Calu3 (cell line): ENCODE data around the gene KCNE2. TPM values are rescaled to one million over a fixed set of nuclear protein-coding genes. Genes with fewer than 3 reads are reported as not detected.

ENCODE experiments used
- BruUV-seq: library from RNA; stranded (reverse); fragments of 400-500 nt; replicated peaks from 2 replicates; lab custom pipeline; 2021; lab: Mats Ljungman, UMichigan
- CTCF ChIA-PET: fragments of 300-600 bp; sonication (Branson Sonifier 250); formaldehyde crosslinking; loops from one replicate; lab custom pipeline; 2022; ENCODE audit warnings: antibody characterized with exemption; lab: Charles Lee
- DNase-seq: peaks from one replicate; pipeline ENCODE4 v3.0.0; 2022
- H3K27ac Mint-ChIP-seq: one replicate; pipeline ENCODE4 v1.8.0; 2022; ENCODE audit warnings: mixed read lengths; ENCODE audit not compliant: unreplicated experiment
- H3K27me3 Mint-ChIP-seq: one replicate; pipeline ENCODE4 v1.8.0; 2022; ENCODE audit warnings: mixed read lengths; ENCODE audit not compliant: unreplicated experiment
- H3K36me3 Mint-ChIP-seq: one replicate; pipeline ENCODE4 v1.8.0; 2022; ENCODE audit warnings: mild to moderate bottlenecking, moderate library complexity, mixed read lengths; ENCODE audit not compliant: insufficient read depth, unreplicated experiment
- H3K4me1 Mint-ChIP-seq: one replicate; pipeline ENCODE4 v1.8.0; 2022; ENCODE audit warnings: mild to moderate bottlenecking, low read depth, mixed read lengths; ENCODE audit not compliant: unreplicated experiment
- H3K4me3 Mint-ChIP-seq: one replicate; pipeline ENCODE4 v1.8.0; 2022; ENCODE audit warnings: mild to moderate bottlenecking, low read depth, moderate library complexity, mixed read lengths; ENCODE audit not compliant: unreplicated experiment
- H3K9me3 Mint-ChIP-seq: one replicate; pipeline ENCODE4 v1.8.0; 2022; ENCODE audit warnings: low read depth, mixed read lengths; ENCODE audit not compliant: unreplicated experiment
- intact Hi-C: fragments of 100-400 bp; cut with micrococcal nuclease; formaldehyde crosslinking; loops from one replicate; pipeline ENCODE4 v1.10.0; 2022; ENCODE audit not compliant: unreplicated experiment
- total RNA-seq: library from RNA; stranded (reverse); gene quantifications from 2 replicates; pipeline ENCODE4 v1.2.3, GENCODE V29; 2022
- TF ChIP-seq, protein P1 (sequence below): fragments of 200-600 bp; IDR thresholded peaks from one replicate; pipeline ENCODE4 v1.8.0; 2022; ENCODE audit warnings: antibody characterized with exemption; ENCODE audit not compliant: unreplicated experiment

The KCNE2 gene
- total RNA-seq, 1 experiment from 2014 or later: not detected

DNA sequence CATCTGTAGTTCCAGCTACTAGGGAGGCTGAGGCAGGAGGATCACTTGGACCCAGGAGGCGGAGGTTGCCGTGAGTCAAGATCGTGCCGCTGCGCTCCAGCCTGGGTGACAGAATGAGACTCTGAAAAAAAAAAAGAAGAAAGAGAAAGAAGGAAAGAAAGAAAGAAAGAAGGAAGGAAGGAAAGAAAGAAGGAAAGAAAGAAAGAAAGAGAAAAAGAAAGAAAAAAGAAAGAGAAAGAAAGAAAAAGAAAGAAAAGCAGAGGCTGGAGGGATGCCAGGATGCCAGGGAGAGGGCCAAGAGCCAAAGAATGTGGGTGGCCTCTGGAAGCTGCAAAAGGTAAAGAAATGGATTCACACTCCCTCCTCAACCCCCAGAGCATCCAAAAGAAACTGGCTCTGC lies 8.2 kb upstream of the KCNE2 start:
- H3K27me3 Mint-ChIP-seq: peaks cover 70% of the 10 kb centered on the region
- no peak overlapping the region for H3K27ac Mint-ChIP-seq
- TF ChIP-seq, protein P1, sequence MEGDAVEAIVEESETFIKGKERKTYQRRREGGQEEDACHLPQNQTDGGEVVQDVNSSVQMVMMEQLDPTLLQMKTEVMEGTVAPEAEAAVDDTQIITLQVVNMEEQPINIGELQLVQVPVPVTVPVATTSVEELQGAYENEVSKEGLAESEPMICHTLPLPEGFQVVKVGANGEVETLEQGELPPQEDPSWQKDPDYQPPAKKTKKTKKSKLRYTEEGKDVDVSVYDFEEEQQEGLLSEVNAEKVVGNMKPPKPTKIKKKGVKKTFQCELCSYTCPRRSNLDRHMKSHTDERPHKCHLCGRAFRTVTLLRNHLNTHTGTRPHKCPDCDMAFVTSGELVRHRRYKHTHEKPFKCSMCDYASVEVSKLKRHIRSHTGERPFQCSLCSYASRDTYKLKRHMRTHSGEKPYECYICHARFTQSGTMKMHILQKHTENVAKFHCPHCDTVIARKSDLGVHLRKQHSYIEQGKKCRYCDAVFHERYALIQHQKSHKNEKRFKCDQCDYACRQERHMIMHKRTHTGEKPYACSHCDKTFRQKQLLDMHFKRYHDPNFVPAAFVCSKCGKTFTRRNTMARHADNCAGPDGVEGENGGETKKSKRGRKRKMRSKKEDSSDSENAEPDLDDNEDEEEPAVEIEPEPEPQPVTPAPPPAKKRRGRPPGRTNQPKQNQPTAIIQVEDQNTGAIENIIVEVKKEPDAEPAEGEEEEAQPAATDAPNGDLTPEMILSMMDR: no peak
- DNase-seq: no peak
- BruUV-seq: no TSS peak
- H3K36me3 Mint-ChIP-seq: no peaks in the 10 kb centered on the region
- no peaks in the 10 kb centered on the region for H3K9me3 Mint-ChIP-seq
- H3K4me3 Mint-ChIP-seq: no peak overlapping the region
- CTCF ChIA-PET: no interaction called here
- intact Hi-C loops: no loop called here
- no peaks in the 10 kb centered on the region for H3K4me1 Mint-ChIP-seq

DNA sequence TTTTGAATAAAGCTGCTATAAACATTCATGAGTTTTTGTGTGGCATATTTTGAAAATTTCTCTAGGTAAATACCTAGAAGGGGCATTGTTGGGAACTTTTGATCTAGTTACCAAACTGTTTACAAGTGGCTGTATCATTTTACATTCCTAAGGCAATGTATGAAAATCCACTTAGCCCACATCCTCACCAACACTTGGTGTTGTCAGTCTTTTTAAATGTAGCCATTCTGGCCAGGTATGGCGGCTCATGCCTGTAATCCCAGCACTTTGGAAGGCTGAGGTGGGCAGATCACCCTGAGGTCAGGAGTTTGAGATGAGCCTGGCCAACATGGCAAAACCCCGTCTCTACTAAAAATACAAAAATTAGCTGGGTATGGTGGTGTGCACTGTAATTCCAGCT lies 5.9 kb upstream of the KCNE2 start:
- Mint-ChIP-seq H3K4me1 (peaks cover 8% of the 10 kb centered on the region), H3K4me3 (no peak overlapping the region), H3K9me3 (no peaks in the 10 kb centered on the region), H3K36me3 (no peaks in the 10 kb centered on the region), H3K27me3 (peaks cover 70% of the 10 kb centered on the region), H3K27ac (no peak overlapping the region)
- no peak for DNase-seq
- TF ChIP-seq, protein P1: no peak
- CTCF ChIA-PET: no interaction called here
- BruUV-seq: no TSS peak
- intact Hi-C loops: no loop called here

GRCh38 chr21:34358866-34359265 lies 4.9 kb upstream of the KCNE2 start:
- Mint-ChIP-seq H3K4me3 (no peak overlapping the region), H3K27ac (no peak overlapping the region), H3K27me3 (peaks cover 63% of the 10 kb centered on the region), H3K36me3 (no peaks in the 10 kb centered on the region), H3K4me1 (peaks cover 8% of the 10 kb centered on the region), H3K9me3 (no peaks in the 10 kb centered on the region)
- intact Hi-C loops: no loop called here
- TF ChIP-seq, protein P1: no peak
- CTCF ChIA-PET: no interaction called here
- DNase-seq: no peak
- BruUV-seq: no TSS peak

DNA sequence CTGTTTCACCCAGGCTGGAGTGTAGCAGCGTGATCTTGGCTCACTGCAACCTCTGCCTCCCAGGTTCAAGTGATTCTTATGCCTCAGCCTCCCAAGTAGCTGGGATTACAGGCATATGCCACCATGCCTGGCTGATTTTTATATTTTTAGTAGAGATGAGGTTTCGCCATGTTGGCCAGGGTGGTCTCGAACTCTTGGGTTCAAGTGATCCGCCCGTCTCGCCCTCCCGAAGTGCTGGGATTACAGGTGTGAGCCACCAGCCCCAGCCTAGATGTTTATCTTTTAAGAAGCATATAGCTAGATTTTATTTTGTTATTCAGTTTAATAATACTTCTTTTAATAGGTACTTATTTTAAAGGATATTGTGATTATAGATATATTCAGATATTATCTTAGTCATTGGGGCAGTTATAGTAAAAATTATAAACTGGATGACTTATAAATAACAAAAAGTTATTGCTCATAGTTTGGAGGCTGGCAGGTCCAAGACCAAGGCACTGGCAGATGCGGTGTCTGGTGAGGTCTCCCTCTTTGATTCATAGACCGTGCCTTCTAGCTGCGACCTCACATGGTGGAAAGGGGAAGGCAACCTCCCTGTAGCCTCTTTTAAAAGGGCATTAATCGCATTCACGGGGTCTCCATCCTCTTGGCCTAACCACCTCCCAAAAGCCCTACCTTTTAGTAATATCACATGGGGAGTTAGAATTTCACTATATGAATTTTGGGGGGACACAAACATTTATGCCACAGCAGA lies 3.1 kb upstream of the KCNE2 start:
- H3K9me3 Mint-ChIP-seq: no peaks in the 10 kb centered on the region
- no peak for DNase-seq
- BruUV-seq: no TSS peak
- peaks cover 8% of the 10 kb centered on the region for H3K4me1 Mint-ChIP-seq
- H3K36me3 Mint-ChIP-seq: no peaks in the 10 kb centered on the region
- H3K4me3 Mint-ChIP-seq: no peak overlapping the region
- H3K27me3 Mint-ChIP-seq: peaks cover 45% of the 10 kb centered on the region
- intact Hi-C loops: no loop called here
- H3K27ac Mint-ChIP-seq: no peak overlapping the region
- CTCF ChIA-PET: no interaction called here
- TF ChIP-seq, protein P1: no peak
